HFFc6 (cell line): ENCODE measurements around the gene UBTD1. TPM values are rescaled to one million over a fixed set of nuclear protein-coding genes. Genes with fewer than 3 reads are reported as not detected.

ENCODE experiments used
- DNase-seq: peaks from one replicate; pipeline ENCODE4 v3.0.0-alpha.2; 2018
- H3K27ac Mint-ChIP-seq: 2 replicates; pipeline ENCODE4 v1.8.0; 2020; ENCODE audit warnings: mild to moderate bottlenecking, mixed read lengths
- H3K27me3 Mint-ChIP-seq: 2 replicates; pipeline ENCODE4 v1.8.0; 2021; ENCODE audit warnings: mild to moderate bottlenecking, moderate library complexity, mixed read lengths; ENCODE audit not compliant: insufficient read depth
- H3K36me3 Mint-ChIP-seq: 2 replicates; pipeline ENCODE4 v1.8.0; 2021; ENCODE audit warnings: low read depth, mixed read lengths
- H3K4me1 Mint-ChIP-seq: 2 replicates; pipeline ENCODE4 v1.8.0; 2020; ENCODE audit warnings: low read depth, mixed read lengths
- H3K4me3 Mint-ChIP-seq: 2 replicates; pipeline ENCODE4 v1.8.0; 2020; ENCODE audit warnings: mild to moderate bottlenecking, moderate library complexity, mixed read lengths
- H3K9me3 Mint-ChIP-seq: 2 replicates; pipeline ENCODE4 v1.8.0; 2020; ENCODE audit warnings: mild to moderate bottlenecking, mixed read lengths
- total RNA-seq, 6 experiments: library from RNA; stranded (reverse); fragmentation: NEBNext Ultra II Directional; extraction: Animal tissue kit (Norgen Biotek cat#: 25700); gene quantifications; 2 replicates in 1 of 6; 3 replicates in 5 of 6; pipeline ENCODE4 v1.2.3, GENCODE V29; 2021
- TF ChIP-seq, protein P1 (sequence below): fragments of 200-600 bp; sonication (generic); IDR thresholded peaks from 2 replicates; pipeline ENCODE4 v1.5.0; 2021; ENCODE audit warnings: antibody characterized with exemption, mild to moderate bottlenecking

UBTD1 gene
- total RNA-seq, 6 experiments from 2014 or later: 31.3 to 42.1 (median 34.8) TPM

- no peak for DNase-seq
- Mint-ChIP-seq H3K4me1 (peaks cover 13% of the 10 kb centered on the region), H3K27ac (no peak overlapping the region), H3K27me3 (no peaks in the 10 kb centered on the region; the same call in 1 of the 2 replicates), H3K36me3 (no peaks in the 10 kb centered on the region), H3K4me3 (no peak overlapping the region), H3K9me3 (no peaks in the 10 kb centered on the region)
- TF ChIP-seq, protein P1, sequence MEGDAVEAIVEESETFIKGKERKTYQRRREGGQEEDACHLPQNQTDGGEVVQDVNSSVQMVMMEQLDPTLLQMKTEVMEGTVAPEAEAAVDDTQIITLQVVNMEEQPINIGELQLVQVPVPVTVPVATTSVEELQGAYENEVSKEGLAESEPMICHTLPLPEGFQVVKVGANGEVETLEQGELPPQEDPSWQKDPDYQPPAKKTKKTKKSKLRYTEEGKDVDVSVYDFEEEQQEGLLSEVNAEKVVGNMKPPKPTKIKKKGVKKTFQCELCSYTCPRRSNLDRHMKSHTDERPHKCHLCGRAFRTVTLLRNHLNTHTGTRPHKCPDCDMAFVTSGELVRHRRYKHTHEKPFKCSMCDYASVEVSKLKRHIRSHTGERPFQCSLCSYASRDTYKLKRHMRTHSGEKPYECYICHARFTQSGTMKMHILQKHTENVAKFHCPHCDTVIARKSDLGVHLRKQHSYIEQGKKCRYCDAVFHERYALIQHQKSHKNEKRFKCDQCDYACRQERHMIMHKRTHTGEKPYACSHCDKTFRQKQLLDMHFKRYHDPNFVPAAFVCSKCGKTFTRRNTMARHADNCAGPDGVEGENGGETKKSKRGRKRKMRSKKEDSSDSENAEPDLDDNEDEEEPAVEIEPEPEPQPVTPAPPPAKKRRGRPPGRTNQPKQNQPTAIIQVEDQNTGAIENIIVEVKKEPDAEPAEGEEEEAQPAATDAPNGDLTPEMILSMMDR: no peak
Measured at GRCh38 chr10:97585439-97585811, 86.7 kb downstream of the UBTD1 start.

DNA sequence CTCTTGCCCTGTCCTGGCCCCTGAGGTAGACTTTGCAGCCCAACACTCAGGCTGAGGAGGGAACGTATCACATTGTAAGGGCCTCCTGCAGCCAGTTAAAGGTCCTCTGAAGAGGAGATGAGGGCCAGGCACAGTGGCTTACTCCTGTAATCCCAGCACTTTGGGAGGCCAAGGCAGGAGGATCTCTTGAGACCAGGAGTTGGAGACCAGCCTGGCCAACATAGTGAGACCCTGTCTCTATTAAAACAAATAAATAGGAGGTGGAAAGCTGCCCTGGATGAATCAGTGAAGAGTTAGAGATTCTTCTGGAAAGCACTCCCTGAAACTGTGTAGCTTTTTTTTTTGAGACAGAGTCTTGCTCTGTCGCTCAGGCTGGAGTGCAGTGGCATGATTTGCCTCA, 88.5 kb downstream of the UBTD1 start:
- no peaks in the 10 kb centered on the region for H3K36me3 Mint-ChIP-seq
- H3K9me3 Mint-ChIP-seq: no peaks in the 10 kb centered on the region
- TF ChIP-seq, protein P1: no peak
- no peak overlapping the region for H3K27ac Mint-ChIP-seq
- peaks cover 13% of the 10 kb centered on the region for H3K4me1 Mint-ChIP-seq
- H3K27me3 Mint-ChIP-seq: no peaks in the 10 kb centered on the region
- DNase-seq: no peak
- H3K4me3 Mint-ChIP-seq: no peak overlapping the region

DNA sequence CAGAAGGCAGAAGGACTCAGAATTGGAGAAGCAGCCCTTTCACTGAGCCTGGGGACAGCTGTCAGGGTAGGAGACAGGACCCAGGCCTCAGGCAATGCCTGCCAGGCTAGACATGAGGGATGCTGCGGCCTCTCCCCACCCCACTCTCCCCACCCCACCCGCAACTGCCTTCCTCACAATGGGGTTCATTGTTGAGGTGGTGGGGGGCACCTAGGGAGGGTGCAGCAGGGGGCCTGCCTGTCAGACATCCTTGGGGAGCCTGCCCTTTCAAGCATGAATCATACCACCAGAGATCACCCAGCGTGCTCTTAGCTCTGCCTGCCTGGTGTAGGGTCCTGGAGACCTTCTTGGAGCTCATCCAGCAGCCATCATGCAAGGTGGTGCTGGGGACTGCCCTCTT, 90.8 kb downstream of the UBTD1 start, which contains the start of gene C10orf62:
C10orf62 (plus strand) TSS at position 243 of the 400 bp plus-strand sequence. CDS start 177 bp downstream, outside the sequence.
- H3K4me3 Mint-ChIP-seq: no peak within 1 kb of the TSS

GRCh38 chr10:97590082-97590747, 91.5 kb downstream of the UBTD1 start:
- TF ChIP-seq, protein P1: no peak
- no peak for DNase-seq
- peaks cover 2% of the 10 kb centered on the region; the same call in 1 of the 2 replicates for H3K27me3 Mint-ChIP-seq
- H3K4me3 Mint-ChIP-seq: no peak overlapping the region
- H3K27ac Mint-ChIP-seq: no peak overlapping the region
- H3K9me3 Mint-ChIP-seq: no peaks in the 10 kb centered on the region
- H3K36me3 Mint-ChIP-seq: no peaks in the 10 kb centered on the region
- H3K4me1 Mint-ChIP-seq: peaks cover 12% of the 10 kb centered on the region

More for the DNA sequence above, 90.8 kb downstream of the UBTD1 start, which contains the start of gene C10orf62:
- Mint-ChIP-seq H3K4me1 (peaks cover 6% of the 10 kb centered on the region), H3K9me3 (no peaks in the 10 kb centered on the region), H3K27ac (no peak within 1 kb of the TSS), H3K27me3 (peaks cover 2% of the 10 kb centered on the region; the same call in 1 of the 2 replicates), H3K36me3 (no peaks in the 10 kb centered on the region)
- no peak for DNase-seq
- TF ChIP-seq, protein P1: no peak

- no peak for DNase-seq
- Mint-ChIP-seq H3K36me3 (no peaks in the 10 kb centered on the region), H3K9me3 (no peaks in the 10 kb centered on the region), H3K4me1 (peaks cover 14% of the 10 kb centered on the region), H3K27ac (no peak overlapping the region), H3K27me3 (peaks cover 2% of the 10 kb centered on the region; the same call in 1 of the 2 replicates), H3K4me3 (no peak overlapping the region)
- TF ChIP-seq, protein P1: no peak
Measured at GRCh38 chr10:97590748-97591495, 92.2 kb downstream of the UBTD1 start.
